ENCODE results near the gene APLP2. TPM values are rescaled to one million over a fixed set of nuclear protein-coding genes. Genes with fewer than 3 reads are reported as not detected.

APLP2 gene
- total RNA-seq, 1 experiment from 2014 or later = 345 TPM

- intact Hi-C loops (cut with micrococcal nuclease) = no loop called here
- peaks cover 71% of the 10 kb centered on the region for H3K4me1 ChIP-seq (ENCODE audit: insufficient read depth, low read length)
- H3K79me2 ChIP-seq (ENCODE audit: low read length) = peaks cover 94% of the 10 kb centered on the region
- no peaks in the 10 kb centered on the region for H3K9me3 ChIP-seq (ENCODE audit: low read length)
- ChIA-PET POLR2A (ENCODE audit: unreplicated experiment) (interaction anchor here (0.6 kb wide), 2 partner anchors 20 to 57 kb away, joined by 3 to 6 read pairs; no protein-coding TSS in a partner anchor), CTCF (interaction anchor here (1.3 kb wide), 1 partner anchor 34 kb away, joined by 7 read pairs; no protein-coding TSS in a partner anchor)
- peak overlapping the region; percentile 59 for H3K4me2 ChIP-seq (ENCODE audit: low read length)
- peak overlapping the region; percentile 25; the same call in 1 of the 2 replicates for H3K4me3 ChIP-seq (ENCODE audit: low read length)
- H3K27ac ChIP-seq (ENCODE audit: low read length) = peak overlapping the region; percentile 83
- peaks cover 72% of the 10 kb centered on the region for H4K20me1 ChIP-seq (ENCODE audit: low read length)
- H3K36me3 ChIP-seq (ENCODE audit: low read depth, low read length) = peaks cover 10% of the 10 kb centered on the region; the same call in 1 of the 2 replicates
- no peak for ATAC-seq
- TF ChIP-seq EZH2phosphoT487 (IDR thresholded peaks at IDR 0.05; ENCODE audit: borderline replicate concordance, low read length) (no peak), EZH2 (IDR thresholded peaks at IDR 0.05; ENCODE audit: low read length, unreplicated experiment) (no peak)
- TF ChIP-seq, protein P1, sequence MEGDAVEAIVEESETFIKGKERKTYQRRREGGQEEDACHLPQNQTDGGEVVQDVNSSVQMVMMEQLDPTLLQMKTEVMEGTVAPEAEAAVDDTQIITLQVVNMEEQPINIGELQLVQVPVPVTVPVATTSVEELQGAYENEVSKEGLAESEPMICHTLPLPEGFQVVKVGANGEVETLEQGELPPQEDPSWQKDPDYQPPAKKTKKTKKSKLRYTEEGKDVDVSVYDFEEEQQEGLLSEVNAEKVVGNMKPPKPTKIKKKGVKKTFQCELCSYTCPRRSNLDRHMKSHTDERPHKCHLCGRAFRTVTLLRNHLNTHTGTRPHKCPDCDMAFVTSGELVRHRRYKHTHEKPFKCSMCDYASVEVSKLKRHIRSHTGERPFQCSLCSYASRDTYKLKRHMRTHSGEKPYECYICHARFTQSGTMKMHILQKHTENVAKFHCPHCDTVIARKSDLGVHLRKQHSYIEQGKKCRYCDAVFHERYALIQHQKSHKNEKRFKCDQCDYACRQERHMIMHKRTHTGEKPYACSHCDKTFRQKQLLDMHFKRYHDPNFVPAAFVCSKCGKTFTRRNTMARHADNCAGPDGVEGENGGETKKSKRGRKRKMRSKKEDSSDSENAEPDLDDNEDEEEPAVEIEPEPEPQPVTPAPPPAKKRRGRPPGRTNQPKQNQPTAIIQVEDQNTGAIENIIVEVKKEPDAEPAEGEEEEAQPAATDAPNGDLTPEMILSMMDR (conservative IDR thresholded peaks at IDR 0.05; ENCODE audit: low read depth, low read length) = no peak
- H3K9me2 ChIP-seq (replicated peaks; ENCODE audit: low read length) = no peaks in the 10 kb centered on the region
- DNase-seq = no peak
- H3K9ac ChIP-seq (ENCODE audit: low read length) = peak overlapping the region; percentile 17
- no peaks in the 10 kb centered on the region for H3K27me3 ChIP-seq (ENCODE audit: low read length)
- no peak overlapping the region for H2AFZ ChIP-seq (ENCODE audit: low read length)
- H3F3A ChIP-seq (ENCODE audit: low read length, unreplicated experiment) = peaks cover 6% of the 10 kb centered on the region
- no TSS peak for BruUV-seq (replicated peaks)
Measured at GRCh38 chr11:130165601-130166456, 96.1 kb downstream of the APLP2 start.

DNA sequence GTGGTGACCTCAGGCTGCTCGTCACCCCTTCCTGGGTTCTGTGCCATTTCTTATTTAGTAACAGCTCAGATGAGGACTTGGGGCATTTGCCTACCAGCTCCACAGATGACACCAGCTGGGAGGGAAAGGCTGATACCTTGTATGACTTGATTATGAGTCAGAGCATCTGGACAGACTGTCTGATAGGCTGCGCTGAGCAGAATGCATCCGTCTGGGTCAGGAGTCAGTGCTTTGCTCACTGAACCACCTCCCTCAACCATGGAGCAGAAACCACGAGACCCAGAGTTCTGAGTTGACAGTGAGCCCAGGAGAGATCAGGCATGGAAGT, 96.7 kb downstream of the APLP2 start:
- BruUV-seq (replicated peaks) = no TSS peak
- peak; percentile 96 for ATAC-seq

More for the DNA sequence above, 96.7 kb downstream of the APLP2 start:
- Histone ChIP-seq H3K27ac (ENCODE audit: low read length) (peak overlapping the region; percentile 83), H3K79me2 (ENCODE audit: low read length) (peaks cover 94% of the 10 kb centered on the region), H3K4me1 (ENCODE audit: insufficient read depth, low read length) (peaks cover 68% of the 10 kb centered on the region), H3K27me3 (ENCODE audit: low read length) (no peaks in the 10 kb centered on the region), H3K36me3 (ENCODE audit: low read depth, low read length) (peaks cover 10% of the 10 kb centered on the region; the same call in 1 of the 2 replicates), H3K9ac (ENCODE audit: low read length) (no peak overlapping the region), H3F3A (ENCODE audit: low read length, unreplicated experiment) (peaks cover 6% of the 10 kb centered on the region), H4K20me1 (ENCODE audit: low read length) (peaks cover 70% of the 10 kb centered on the region), H3K9me2 (replicated peaks; ENCODE audit: low read length) (no peaks in the 10 kb centered on the region), H3K9me3 (ENCODE audit: low read length) (no peaks in the 10 kb centered on the region), H3K4me3 (ENCODE audit: low read length) (no peak overlapping the region; the same call in 1 of the 2 replicates), H3K4me2 (ENCODE audit: low read length) (peak overlapping the region; percentile 59), H2AFZ (ENCODE audit: low read length) (no peak overlapping the region)
- intact Hi-C loops (cut with micrococcal nuclease) = no loop called here
- ChIA-PET POLR2A (ENCODE audit: unreplicated experiment) (interaction anchor here (0.6 kb wide), 1 partner anchor 19 kb away, joined by 6 read pairs; no protein-coding TSS in a partner anchor), CTCF (interaction anchor here (1.3 kb wide), 1 partner anchor 34 kb away, joined by 7 read pairs; no protein-coding TSS in a partner anchor)
- DNase-seq = peak; percentile 99
- TF ChIP-seq, protein P1 (conservative IDR thresholded peaks at IDR 0.05; ENCODE audit: low read depth, low read length) = no peak
- no peak for TF ChIP-seq EZH2phosphoT487 (IDR thresholded peaks at IDR 0.05; ENCODE audit: borderline replicate concordance, low read length)
- TF ChIP-seq EZH2 (IDR thresholded peaks at IDR 0.05; ENCODE audit: low read length, unreplicated experiment) = no peak
